HCT116 (cell line): ENCODE results near the gene ATF7. TPM values are rescaled to one million over a fixed set of nuclear protein-coding genes. Genes with fewer than 3 reads are reported as not detected.
A peak's percentile ranks its signal among the peaks of the same experiment; 100 is the strongest.

Experiments
- ATAC-seq: fragments of 200-7000 bp; cut with Tn5 transposase; 2 replicates; pipeline ENCODE4 v1.9.1; 2020; ENCODE audit warnings: mild to moderate bottlenecking, moderate library complexity
- BruUV-seq: library from RNA; stranded (reverse); fragments of 400-500 nt; replicated peaks from 2 replicates; lab custom pipeline; 2021; lab: Mats Ljungman, UMichigan
- CTCF ChIA-PET: fragments of 300-600 bp; sonication (Branson Sonifier 250); formaldehyde crosslinking; loops from one replicate; lab custom pipeline; 2021; ENCODE audit warnings: antibody characterized with exemption; lab: Charles Lee
- POLR2A ChIA-PET: fragments of 300-600, 350-600 bp; sonication (Branson Sonifier 250); formaldehyde crosslinking; loops from one replicate; lab custom pipeline; 2021; ENCODE audit warnings: antibody characterized with exemption; lab: Charles Lee
- RAD21 ChIA-PET, 2 experiments: fragments of 300-600 bp; sonication (Branson Sonifier 250); formaldehyde crosslinking; loops; one replicate each; lab custom pipeline; 2023; ENCODE audit warnings: low total read pairs in 2 of 2; ENCODE audit not compliant: uncharacterized antibody in 2 of 2, unreplicated experiment in 2 of 2, low non-redundant PET in 1 of 2; lab: Charles Lee
- DNase-seq: peaks from one replicate; pipeline ENCODE4 v3.0.0-alpha.2; 2010; ENCODE audit warnings: low read depth, low spot score
- H2AFZ ChIP-seq: fragments of 200-600 bp; shearing (Covaris generic), sonication (generic); 2 replicates; pipeline ENCODE4 v1.6.1; 2017; ENCODE audit warnings: low read depth, mixed run types, mixed read lengths, antibody characterized with exemption, low read length; ENCODE audit not compliant: poor library complexity, severe bottlenecking
- H3K27ac ChIP-seq: 2 replicates; pipeline ENCODE4 v1.5.1; 2012; ENCODE audit warnings: low read depth, low read length
- H3K27me3 ChIP-seq: fragments of 200-600 bp; sonication (generic); 2 replicates; pipeline ENCODE4 v1.6.1; 2016; ENCODE audit warnings: mixed run types, low read length, mixed read lengths; ENCODE audit not compliant: insufficient read depth
- H3K36me3 ChIP-seq, 2 experiments: fragments of 200-500 bp in 1 of 2; fragments of 200-600 bp in 1 of 2; sonication (Bioruptor generic) in 1 of 2; sonication (generic) in 1 of 2; 2 replicates each; pipeline versions ENCODE4 v1.5.1 to v1.6.1; 2014 to 2016; ENCODE audit warnings: low read length in 2 of 2, inconsistent platforms in 1 of 2, mixed read lengths in 1 of 2, mixed run types in 1 of 2; ENCODE audit not compliant: insufficient read depth in 2 of 2, control insufficient read depth in 1 of 2
- H3K4me1 ChIP-seq, 2 experiments: fragments of 200-600 bp in 1 of 2; sonication (generic) in 1 of 2; 2 replicates each; pipeline versions ENCODE4 v1.5.1 to v1.6.1; 2012 to 2017; ENCODE audit warnings: low read length in 2 of 2, inconsistent platforms in 1 of 2, mild to moderate bottlenecking in 1 of 2, mixed read lengths in 1 of 2, mixed run types in 1 of 2, moderate library complexity in 1 of 2; ENCODE audit not compliant: insufficient read depth in 2 of 2, control insufficient read depth in 1 of 2
- H3K4me2 ChIP-seq: fragments of 200-600 bp; sonication (generic); 2 replicates; pipeline ENCODE4 v1.6.1; 2017; ENCODE audit warnings: mixed run types, low read length, mixed read lengths
- H3K4me3 ChIP-seq, 2 experiments: fragments of 200-600 bp in 1 of 2; sonication (generic) in 1 of 2; replicated peaks in 1 of 2; 2 replicates each; pipeline ENCODE4 v1.5.1; 2011 to 2016; ENCODE audit warnings: low read length in 2 of 2, control low read depth in 1 of 2, low read depth in 1 of 2, mild to moderate bottlenecking in 1 of 2, mixed read lengths in 1 of 2, mixed run types in 1 of 2
- H3K79me2 ChIP-seq: fragments of 200-600 bp; sonication (generic); 2 replicates; pipeline ENCODE4 v1.6.1; 2017; ENCODE audit warnings: mild to moderate bottlenecking, mixed run types, low read length, moderate library complexity, mixed read lengths; ENCODE audit not compliant: insufficient read depth
- H3K9ac ChIP-seq: fragments of 200-600 bp; sonication (generic); 2 replicates; pipeline ENCODE4 v1.6.1; 2016; ENCODE audit warnings: low read length, mixed read lengths
- H3K9me2 ChIP-seq: fragments of 200-600 bp; sonication (generic), shearing (Covaris generic); 2 replicates; pipeline ENCODE4 v1.6.1; 2017; ENCODE audit warnings: mixed run types, mild to moderate bottlenecking, moderate library complexity; ENCODE audit not compliant: insufficient read depth
- H3K9me3 ChIP-seq, 2 experiments: fragments of 200-500 bp in 1 of 2; fragments of 200-600 bp in 1 of 2; sonication (Bioruptor generic) in 1 of 2; sonication (generic) in 1 of 2; 2 replicates each; pipeline ENCODE4 v1.6.1; 2014 to 2017; ENCODE audit warnings: low read length in 2 of 2, mixed read lengths in 2 of 2, inconsistent platforms in 1 of 2, low read depth in 1 of 2, mild to moderate bottlenecking in 1 of 2, mixed run types in 1 of 2, moderate library complexity in 1 of 2; ENCODE audit not compliant: control insufficient read depth in 1 of 2, insufficient read depth in 1 of 2
- H4K20me1 ChIP-seq: fragments of 200-600 bp; sonication (generic), shearing (Covaris generic); 2 replicates; pipeline ENCODE4 v1.6.1; 2017; ENCODE audit warnings: mixed run types, mild to moderate bottlenecking, moderate library complexity; ENCODE audit not compliant: insufficient read depth
- ATF3 ChIP-seq: IDR thresholded peaks from 2 replicates; pipeline ENCODE4 v1.6.1; 2012
- EGR1 ChIP-seq: IDR thresholded peaks from 2 replicates; pipeline ENCODE4 v1.6.1; 2012; ENCODE audit warnings: low read depth
- ELF1 ChIP-seq: IDR thresholded peaks from 2 replicates; pipeline ENCODE4 v1.6.1; 2012; ENCODE audit warnings: low read depth, borderline replicate concordance
- EZH2 ChIP-seq: fragments of 200-600 bp; sonication (generic); IDR thresholded peaks from 2 replicates; pipeline ENCODE4 v1.6.1; 2017; ENCODE audit warnings: antibody characterized with exemption, mixed run types
- EZH2phosphoT487 ChIP-seq: fragments of 200-600 bp; IDR thresholded peaks from 2 replicates; pipeline ENCODE4 v1.6.1; 2018; ENCODE audit warnings: antibody characterized with exemption, borderline replicate concordance
- FOSL1 ChIP-seq: IDR thresholded peaks from 2 replicates; pipeline ENCODE4 v1.6.1; 2012; ENCODE audit warnings: low read depth
- JUND ChIP-seq: IDR thresholded peaks from 2 replicates; pipeline ENCODE4 v1.6.1; 2012
- MAX ChIP-seq: IDR thresholded peaks from 2 replicates; pipeline ENCODE4 v1.6.1; 2012
- POLR2A ChIP-seq: IDR thresholded peaks from 2 replicates; pipeline ENCODE4 v1.7.0; 2011; ENCODE audit warnings: borderline replicate concordance; ENCODE audit not compliant: insufficient read depth, insufficient read length; ENCODE audit errors: extremely low read depth
- POLR2AphosphoS5 ChIP-seq: IDR thresholded peaks from 2 replicates; pipeline ENCODE4 v1.6.1; 2011; ENCODE audit warnings: mild to moderate bottlenecking, low read depth, low read length, moderate library complexity
- RAD21 ChIP-seq: IDR thresholded peaks from 2 replicates; pipeline ENCODE4 v1.6.1; 2012; ENCODE audit warnings: low read depth, mild to moderate bottlenecking
- REST ChIP-seq: IDR thresholded peaks from 2 replicates; pipeline ENCODE4 v1.6.1; 2012; ENCODE audit warnings: low read depth
- SIN3A ChIP-seq: IDR thresholded peaks from 2 replicates; pipeline ENCODE4 v1.6.1; 2012; ENCODE audit warnings: low read depth
- SP1 ChIP-seq: IDR thresholded peaks from 2 replicates; pipeline ENCODE4 v1.6.1; 2012; ENCODE audit warnings: low read depth
- ZBTB33 ChIP-seq: IDR thresholded peaks from 2 replicates; pipeline ENCODE4 v1.6.1; 2011; ENCODE audit warnings: mild to moderate bottlenecking, low read length, moderate library complexity; ENCODE audit not compliant: insufficient replicate concordance; ENCODE audit errors: extremely low read depth
- ZFX ChIP-seq: fragments of 450-650 bp; IDR thresholded peaks from 2 replicates; pipeline ENCODE4 v1.6.1; 2017
- ZNF274 ChIP-seq: fragments of 200-500 bp; sonication (Bioruptor generic); IDR thresholded peaks from 2 replicates; pipeline ENCODE4 v1.6.1; 2014; ENCODE audit warnings: mild to moderate bottlenecking, low read depth, low read length, inconsistent platforms
- intact Hi-C: fragments of 100-400 bp; cut with micrococcal nuclease; formaldehyde crosslinking; loops from 2 replicates; pipeline ENCODE4 v1.10.0; 2022
- total RNA-seq: library from RNA; stranded (reverse); gene quantifications from one replicate; pipeline ENCODE4 v1.2.1, GENCODE V29; 2021; ENCODE audit not compliant: unreplicated experiment

Gene ATF7
- total RNA-seq, 1 experiment from 2014 or later: 24.0 TPM

GRCh38 chr12:53465679-53466078 lies 160.5 kb downstream of the ATF7 start:
- H2AFZ ChIP-seq: no peak overlapping the region
- no peak overlapping the region for H3K27ac ChIP-seq
- H3K36me3 ChIP-seq: peaks cover 94 to 98% of the 10 kb centered on the region in 2 experiments
- ChIA-PET POLR2A (interaction anchor here (1.6 kb wide), 1 partner anchor 11 kb away, joined by 4 read pairs; no protein-coding TSS in a partner anchor), CTCF (no interaction called here), RAD21 (no interaction called here)
- no peak overlapping the region for H3K4me2 ChIP-seq
- no peaks in the 10 kb centered on the region for H3K9me3 ChIP-seq
- no TSS peak for BruUV-seq
- no peak overlapping the region for H3K9ac ChIP-seq
- intact Hi-C loops: no loop called here
- peak; percentile 40; the same call in 1 of the 2 replicates for ATAC-seq
- no peaks in the 10 kb centered on the region for H3K4me1 ChIP-seq
- H4K20me1 ChIP-seq: peaks cover 46% of the 10 kb centered on the region; the same call in 1 of the 2 replicates
- no peaks in the 10 kb centered on the region for H3K9me2 ChIP-seq
- no peak overlapping the region for H3K4me3 ChIP-seq
- TF ChIP-seq JUND: no peak
- no peak for TF ChIP-seq SP1
- TF ChIP-seq SIN3A: no peak
- no peak for TF ChIP-seq RAD21
- no peak for TF ChIP-seq EGR1
- no peak for TF ChIP-seq REST
- no peak for TF ChIP-seq ZFX
- TF ChIP-seq ATF3: no peak
- no peak for TF ChIP-seq ELF1
- no peak for TF ChIP-seq EZH2
- no peak for TF ChIP-seq ZNF274
- no peak for TF ChIP-seq POLR2A
- no peak for TF ChIP-seq ZBTB33
- no peak for TF ChIP-seq POLR2AphosphoS5
- TF ChIP-seq EZH2phosphoT487: no peak
- TF ChIP-seq FOSL1: no peak
- TF ChIP-seq MAX: no peak
- no peak for DNase-seq
- H3K27me3 ChIP-seq: no peaks in the 10 kb centered on the region
- H3K79me2 ChIP-seq: peaks cover 100% of the 10 kb centered on the region
